ENCODE data around the gene GGA2. TPM values are rescaled to one million over a fixed set of nuclear protein-coding genes. Genes with fewer than 3 reads are reported as not detected.

Gene GGA2
- total RNA-seq, 1 experiment from 2014 or later, result 26.5 TPM

- POLR2A ChIA-PET (ENCODE audit: unreplicated experiment), result no interaction called here
- no TSS peak for BruUV-seq (replicated peaks)
- intact Hi-C loops (cut with micrococcal nuclease), result no loop called here
- DNase-seq (no peak), ATAC-seq (no peak)
- no peaks in the 10 kb centered on the region for H3K36me3 ChIP-seq (ENCODE audit: low read depth, low read length)
- no peaks in the 10 kb centered on the region for H3K27me3 ChIP-seq (ENCODE audit: low read length)
- H3K79me2 ChIP-seq (ENCODE audit: low read length), result peaks cover 84% of the 10 kb centered on the region
- TF ChIP-seq EZH2 (IDR thresholded peaks at IDR 0.05; ENCODE audit: low read length, unreplicated experiment) (no peak), EZH2phosphoT487 (IDR thresholded peaks at IDR 0.05; ENCODE audit: borderline replicate concordance, low read length) (no peak), CTCF (conservative IDR thresholded peaks at IDR 0.05; ENCODE audit: low read depth, low read length) (no peak)
- peaks cover 21% of the 10 kb centered on the region for H3K4me1 ChIP-seq (ENCODE audit: insufficient read depth, low read length)
- H2AFZ ChIP-seq (ENCODE audit: low read length), result no peak overlapping the region
- H3K9me2 ChIP-seq (replicated peaks; ENCODE audit: low read length), result no peaks in the 10 kb centered on the region
- no peaks in the 10 kb centered on the region for H3K9me3 ChIP-seq (ENCODE audit: low read length)
- CTCF ChIA-PET, result interaction anchor here (2.2 kb wide), 1 partner anchor 71 kb away, joined by 8 read pairs; no protein-coding TSS in a partner anchor
- no peak overlapping the region for H3K27ac ChIP-seq (ENCODE audit: low read length)
- H3F3A ChIP-seq (ENCODE audit: low read length, unreplicated experiment), result no peaks in the 10 kb centered on the region
- H4K20me1 ChIP-seq (ENCODE audit: low read length), result peaks cover 38% of the 10 kb centered on the region
- H3K9ac ChIP-seq (ENCODE audit: low read length), result no peak overlapping the region
- no peak overlapping the region for H3K4me2 ChIP-seq (ENCODE audit: low read length)
- no peak overlapping the region for H3K4me3 ChIP-seq (ENCODE audit: low read length)
These were observed 4.4 kb downstream of the GGA2 start for GRCh38 chr16:23505671-23506605.

- ATAC-seq, result peak; percentile 33
- no peak for TF ChIP-seq EZH2phosphoT487 (IDR thresholded peaks at IDR 0.05; ENCODE audit: borderline replicate concordance, low read length)
- TF ChIP-seq CTCF (conservative IDR thresholded peaks at IDR 0.05; ENCODE audit: low read depth, low read length), result no peak
- no peak for TF ChIP-seq EZH2 (IDR thresholded peaks at IDR 0.05; ENCODE audit: low read length, unreplicated experiment)
- Histone ChIP-seq H4K20me1 (ENCODE audit: low read length) (peaks cover 38% of the 10 kb centered on the region), H3K4me2 (ENCODE audit: low read length) (no peak overlapping the region), H2AFZ (ENCODE audit: low read length) (no peak overlapping the region), H3K9ac (ENCODE audit: low read length) (no peak overlapping the region), H3K4me3 (ENCODE audit: low read length) (no peak overlapping the region), H3K4me1 (ENCODE audit: insufficient read depth, low read length) (peaks cover 21% of the 10 kb centered on the region), H3K79me2 (ENCODE audit: low read length) (peaks cover 91% of the 10 kb centered on the region), H3F3A (ENCODE audit: low read length, unreplicated experiment) (no peaks in the 10 kb centered on the region), H3K27me3 (ENCODE audit: low read length) (no peaks in the 10 kb centered on the region), H3K9me3 (ENCODE audit: low read length) (no peaks in the 10 kb centered on the region), H3K27ac (ENCODE audit: low read length) (no peak overlapping the region; the same call in 1 of the 2 replicates), H3K36me3 (ENCODE audit: low read depth, low read length) (no peaks in the 10 kb centered on the region), H3K9me2 (replicated peaks; ENCODE audit: low read length) (no peaks in the 10 kb centered on the region)
- DNase-seq, result no peak
- ChIA-PET CTCF (interaction anchor here (0.9 to 2.2 kb wide), 2 partner anchors 69 to 70 kb away, joined by 6 to 8 read pairs; no protein-coding TSS in a partner anchor), POLR2A (ENCODE audit: unreplicated experiment) (no interaction called here)
- intact Hi-C loops (cut with micrococcal nuclease), result no loop called here
- no TSS peak for BruUV-seq (replicated peaks)
These were observed 5.1 kb downstream of the GGA2 start for GRCh38 chr16:23505180-23505665.
